ENCODE data around the gene ANP32A.

GRCh38 chr15:68834346-68834745 lies 13.7 kb upstream of the ANP32A start:
- TF ChIP-seq, protein P1, sequence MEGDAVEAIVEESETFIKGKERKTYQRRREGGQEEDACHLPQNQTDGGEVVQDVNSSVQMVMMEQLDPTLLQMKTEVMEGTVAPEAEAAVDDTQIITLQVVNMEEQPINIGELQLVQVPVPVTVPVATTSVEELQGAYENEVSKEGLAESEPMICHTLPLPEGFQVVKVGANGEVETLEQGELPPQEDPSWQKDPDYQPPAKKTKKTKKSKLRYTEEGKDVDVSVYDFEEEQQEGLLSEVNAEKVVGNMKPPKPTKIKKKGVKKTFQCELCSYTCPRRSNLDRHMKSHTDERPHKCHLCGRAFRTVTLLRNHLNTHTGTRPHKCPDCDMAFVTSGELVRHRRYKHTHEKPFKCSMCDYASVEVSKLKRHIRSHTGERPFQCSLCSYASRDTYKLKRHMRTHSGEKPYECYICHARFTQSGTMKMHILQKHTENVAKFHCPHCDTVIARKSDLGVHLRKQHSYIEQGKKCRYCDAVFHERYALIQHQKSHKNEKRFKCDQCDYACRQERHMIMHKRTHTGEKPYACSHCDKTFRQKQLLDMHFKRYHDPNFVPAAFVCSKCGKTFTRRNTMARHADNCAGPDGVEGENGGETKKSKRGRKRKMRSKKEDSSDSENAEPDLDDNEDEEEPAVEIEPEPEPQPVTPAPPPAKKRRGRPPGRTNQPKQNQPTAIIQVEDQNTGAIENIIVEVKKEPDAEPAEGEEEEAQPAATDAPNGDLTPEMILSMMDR (IDR thresholded peaks at IDR 0.05): no peak
- no peak for TF ChIP-seq EP300 (IDR thresholded peaks at IDR 0.05)
- TF ChIP-seq POLR2A (IDR thresholded peaks at IDR 0.05): no peak
